Body of pancreas (tissue), 4 donors: ENCODE results near the gene DSE.

ENCODE experiments used
- POLR2A ChIP-seq, 3 donors: fragments of 450-650 bp; IDR thresholded peaks; one replicate each; pipeline ENCODE4 v1.6.1; 2016; ENCODE audit warnings: antibody characterized with exemption in 3 of 3, mild to moderate bottlenecking in 2 of 3
- TF ChIP-seq, protein P1 (sequence below), 7 experiments: fragments of 450-650 bp in 4 of 7; fragments of 200-600 bp in 3 of 7; sonication (generic) in 3 of 7; IDR thresholded peaks; one replicate each; pipeline ENCODE4 v1.5.1; 2016 to 2019; ENCODE audit warnings: antibody characterized with exemption in 7 of 7

DNA sequence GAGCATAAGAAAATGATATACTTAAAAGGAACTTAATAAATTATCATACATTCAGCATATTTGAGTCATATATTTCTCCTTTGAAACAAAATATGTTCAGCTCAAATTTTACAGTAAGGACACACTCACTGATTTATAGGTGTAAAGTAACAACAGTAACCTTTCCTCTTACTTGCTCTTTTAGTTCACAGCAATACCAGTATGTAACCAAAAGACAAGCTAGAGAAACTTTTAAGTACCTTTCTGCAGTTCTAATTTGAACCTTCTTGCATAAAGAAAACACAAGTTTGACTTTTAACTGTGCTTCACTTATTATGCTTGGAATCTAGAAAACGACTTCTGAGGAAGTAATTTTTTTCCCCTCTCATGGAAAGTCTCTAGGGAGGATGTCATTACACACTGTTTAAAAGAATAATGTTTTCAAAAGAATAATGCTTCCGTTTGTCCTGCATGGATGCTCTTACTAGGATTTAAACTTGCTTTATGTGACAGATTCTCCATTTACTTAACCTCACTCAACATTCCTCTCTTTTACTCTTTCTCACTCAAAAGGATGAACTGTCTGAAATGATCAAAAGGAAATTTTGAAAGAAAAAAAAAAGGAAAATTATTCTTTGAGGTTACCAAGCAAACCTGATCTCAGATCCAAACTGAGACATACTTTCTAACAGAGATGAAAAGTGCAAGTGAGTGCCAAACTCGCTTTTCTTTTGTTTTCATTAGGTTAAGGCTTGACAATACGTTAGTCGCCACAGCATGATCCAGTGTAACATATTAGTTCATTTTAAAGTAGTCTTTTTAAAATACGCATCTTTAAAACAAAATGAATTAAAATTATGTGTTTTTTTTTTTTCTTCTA, 68.1 kb downstream of the DSE start:
- TF ChIP-seq, protein P1, sequence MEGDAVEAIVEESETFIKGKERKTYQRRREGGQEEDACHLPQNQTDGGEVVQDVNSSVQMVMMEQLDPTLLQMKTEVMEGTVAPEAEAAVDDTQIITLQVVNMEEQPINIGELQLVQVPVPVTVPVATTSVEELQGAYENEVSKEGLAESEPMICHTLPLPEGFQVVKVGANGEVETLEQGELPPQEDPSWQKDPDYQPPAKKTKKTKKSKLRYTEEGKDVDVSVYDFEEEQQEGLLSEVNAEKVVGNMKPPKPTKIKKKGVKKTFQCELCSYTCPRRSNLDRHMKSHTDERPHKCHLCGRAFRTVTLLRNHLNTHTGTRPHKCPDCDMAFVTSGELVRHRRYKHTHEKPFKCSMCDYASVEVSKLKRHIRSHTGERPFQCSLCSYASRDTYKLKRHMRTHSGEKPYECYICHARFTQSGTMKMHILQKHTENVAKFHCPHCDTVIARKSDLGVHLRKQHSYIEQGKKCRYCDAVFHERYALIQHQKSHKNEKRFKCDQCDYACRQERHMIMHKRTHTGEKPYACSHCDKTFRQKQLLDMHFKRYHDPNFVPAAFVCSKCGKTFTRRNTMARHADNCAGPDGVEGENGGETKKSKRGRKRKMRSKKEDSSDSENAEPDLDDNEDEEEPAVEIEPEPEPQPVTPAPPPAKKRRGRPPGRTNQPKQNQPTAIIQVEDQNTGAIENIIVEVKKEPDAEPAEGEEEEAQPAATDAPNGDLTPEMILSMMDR (IDR thresholded peaks at IDR 0.05): no peak
- no peak for TF ChIP-seq POLR2A (IDR thresholded peaks at IDR 0.05)
